Tibial nerve (tissue), 4 donors: ENCODE data around the gene FGF18.

Experiments used
- CTCF ChIP-seq, 5 experiments: fragments of 200-600 bp in 3 of 5; fragments of 450-650 bp in 2 of 5; sonication (generic) in 3 of 5; IDR thresholded peaks; one replicate each; pipeline ENCODE4 v1.5.1; 2016 to 2019; ENCODE audit warnings: antibody characterized with exemption in 5 of 5, mild to moderate bottlenecking in 3 of 5, moderate library complexity in 2 of 5
- EP300 ChIP-seq, 2 donors: sonication (generic); formaldehyde crosslinking; IDR thresholded peaks; one replicate each; pipeline ENCODE4 v1.6.1; 2017; ENCODE audit warnings: antibody characterized with exemption in 2 of 2, mild to moderate bottlenecking in 1 of 2

GRCh38 chr5:171474230-171474813 is 54.9 kb downstream of the FGF18 start:
- TF ChIP-seq CTCF (IDR thresholded peaks at IDR 0.05) (no peak), EP300 (IDR thresholded peaks at IDR 0.05) (no peak)
